Left cardiac atrium (tissue), 4 donors: ENCODE data around the gene AOX1. TPM values are rescaled to one million over a fixed set of nuclear protein-coding genes. Genes with fewer than 3 reads are reported as not detected.
"Not testable (repeated sequence)": the region's sequence is repeated elsewhere in the genome, so short reads cannot be mapped to it uniquely, and the experiment has no call there.

Experiments used
- ATAC-seq, 2 donors: fragments of 200-7000 bp; cut with Tn5 transposase; one replicate each; pipeline ENCODE4 v1.9.1; 2020; ENCODE audit warnings: mild to moderate bottlenecking in 2 of 2, moderate library complexity in 2 of 2
- DNase-seq: peaks from one replicate; pipeline ENCODE4 v3.0.0-alpha.2; 2020
- intact Hi-C, 2 donors: fragments of 100-400 bp; cut with DNase I; formaldehyde crosslinking; loops; one replicate each; pipeline versions ENCODE4 v1.14.1 to v1.15.1; 2022 to 2023
- total RNA-seq, 2 donors: library from RNA; stranded (reverse); fragmentation: NEBNext Ultra II Directional; extraction: Animal tissue kit (Norgen Biotek cat#: 25700); gene quantifications; one replicate each; pipeline ENCODE4 v1.2.1, GENCODE V29; 2021
- donor health status: DM: no; HTN: yes; CAD: no.
- donor health status: DM: no; HTN: yes; CAD: no; lungs with severe emphysema.
- donor health status: DM: yes; HTN: yes; CAD: no.
- donor health status: Dilated cardiomyopathy.

The AOX1 gene
- total RNA-seq, 2 donors from 2014 or later: 16.6 to 27.0 TPM

DNA sequence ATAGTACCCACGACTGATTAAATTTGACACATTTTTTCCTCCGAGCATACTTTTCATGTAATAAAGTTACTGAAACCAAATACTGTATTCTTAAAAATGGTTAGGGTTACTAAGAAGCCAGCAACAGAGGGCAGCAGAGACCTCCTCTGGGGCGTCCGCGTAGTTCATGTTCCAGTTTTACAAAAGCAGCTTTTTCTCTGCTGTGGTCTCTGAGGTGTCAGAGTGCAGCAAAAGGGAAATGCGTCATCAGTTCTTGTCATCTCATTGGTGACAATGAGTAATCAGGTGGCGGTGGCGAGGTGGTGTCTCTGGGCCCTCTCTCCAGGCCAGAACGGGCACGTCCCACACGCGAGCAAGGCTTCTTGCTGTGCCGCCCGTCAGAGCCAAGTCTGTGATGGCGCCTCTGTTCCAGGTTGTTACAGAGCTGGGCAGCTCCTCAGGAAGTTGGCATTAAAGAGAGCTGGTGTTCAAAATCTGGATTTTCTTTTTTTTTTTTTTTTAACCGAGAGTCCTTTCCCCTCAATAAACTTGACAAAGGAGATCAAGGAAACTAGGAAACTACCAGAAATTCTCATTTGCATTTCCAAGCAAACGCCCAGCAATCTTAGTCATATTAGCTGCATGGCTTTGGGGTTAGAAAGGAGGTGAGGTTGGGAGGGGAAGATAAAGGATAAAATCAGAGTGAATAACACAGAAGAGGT, 127.3 kb downstream of the AOX1 start:
- peak; percentile 98 to 99 for ATAC-seq
- intact Hi-C loops: loop anchor here (2.0 to 5.0 kb wide), 2 partner anchors 98 to 99 kb away; partner anchors contain the start of gene BZW1 (in 2 of the 2)
- peak; percentile 91 for DNase-seq

- intact Hi-C loops: loop anchor here (2.0 to 5.0 kb wide), 2 partner anchors 97 to 99 kb away; partner anchors contain the start of gene BZW1 (in 2 of the 2)
- no peak for DNase-seq
- ATAC-seq: peak; percentile 2 to 8
Observed at GRCh38 chr2:200713704-200714064, 127.9 kb downstream of the AOX1 start.

- not testable (repeated sequence) for ATAC-seq, DNase-seq
- intact Hi-C loops: loop anchor here in 1 of 2 donors (5.0 kb wide), 1 partner anchor 82 kb away; no protein-coding TSS in a partner anchor
Observed at GRCh38 chr2:200715014-200715413, 129.2 kb downstream of the AOX1 start.

DNA sequence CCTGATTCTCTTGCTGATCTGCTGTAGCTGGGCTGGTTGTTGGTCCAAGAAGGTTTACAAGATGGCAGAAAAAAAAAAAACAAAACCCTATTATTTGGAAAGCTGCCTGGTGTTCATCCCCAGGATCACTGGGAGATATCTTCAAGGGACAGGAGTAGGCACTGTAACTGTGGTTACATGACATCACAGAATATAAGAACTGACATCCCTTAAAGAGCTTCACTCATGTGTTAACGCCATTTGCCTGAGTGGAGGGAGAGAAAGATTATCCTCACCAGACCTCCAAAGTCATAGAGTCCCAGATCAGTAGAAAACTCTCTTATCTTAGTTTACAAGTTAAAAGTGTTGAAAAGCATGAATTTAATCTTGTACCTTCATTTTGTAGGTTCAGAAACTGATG, 130.6 kb downstream of the AOX1 start:
- DNase-seq (no peak), ATAC-seq (no peak)
- intact Hi-C loops: loop anchor here in 1 of 2 donors (5.0 kb wide), 1 partner anchor 81 kb away; no protein-coding TSS in a partner anchor

Other genes starting within 250 kb of the AOX1 start
- gene KCTD18, start 75.9 kb upstream of the AOX1 start, total RNA-seq: 10 to 100 TPM in 1 of 2 donors, 1 to 10 TPM in 1; 9.1 to 10.4 TPM
- gene SGO2, start 59.8 kb upstream of the AOX1 start, total RNA-seq: 1 to 10 TPM; 1.6 to 2.2 TPM
- gene BZW1, start 225.9 kb downstream of the AOX1 start, total RNA-seq: 100 to 1,000 TPM; 104 to 176 TPM